ENCODE results near the gene MTR. TPM values are rescaled to one million over a fixed set of nuclear protein-coding genes. Genes with fewer than 3 reads are reported as not detected.

Gene MTR
- total RNA-seq, 1 experiment from 2014 or later: 35.5 TPM

DNA sequence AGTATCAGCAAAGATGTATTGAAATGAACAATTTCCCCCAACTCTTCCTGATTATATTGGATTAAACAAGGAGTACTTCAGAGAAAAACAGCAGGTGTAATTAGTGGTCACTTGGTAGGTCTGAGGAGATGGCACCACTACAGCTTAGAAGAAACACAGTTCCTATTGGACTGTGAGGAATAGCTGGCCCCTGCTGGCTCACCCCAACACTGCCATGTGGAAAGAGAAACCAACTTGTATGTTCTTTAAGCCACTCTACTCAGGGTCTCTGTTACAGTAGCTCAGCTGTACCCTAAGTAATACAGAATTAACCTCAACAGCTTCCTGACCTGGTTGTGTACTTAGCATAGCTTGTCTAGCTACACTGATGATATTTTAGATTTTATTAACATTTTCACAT lies 26.5 kb upstream of the MTR start:
- H4K91ac ChIP-seq (ENCODE audit: insufficient read length, low read depth, low read length): no peak overlapping the region
- no peak overlapping the region for H2BK5ac ChIP-seq (ENCODE audit: insufficient read length, low read length)
- no peak overlapping the region for H4K5ac ChIP-seq (ENCODE audit: insufficient read length, low read depth, low read length)
- no peak overlapping the region for H3K4ac ChIP-seq (ENCODE audit: low read depth, low read length)
- no peak overlapping the region for H2BK120ac ChIP-seq (ENCODE audit: low read depth, low read length, poor library complexity, severe bottlenecking)
- H2BK20ac ChIP-seq (ENCODE audit: low read depth, low read length, poor library complexity, severe bottlenecking): no peak overlapping the region
- Mint-ChIP-seq H3K27ac (no peak overlapping the region), H3K27me3 (ENCODE audit: low read depth) (peaks cover 2% of the 10 kb centered on the region; the same call in 1 of the 2 replicates), H3K4me1 (no peaks in the 10 kb centered on the region), H3K9me3 (no peaks in the 10 kb centered on the region), H3K36me3 (ENCODE audit: insufficient read depth in 1 of 3, low read depth in 3 of 3) (no peaks in the 10 kb centered on the region; a peak in 1 of 7 replicates), H3K4me3 (no peak overlapping the region)
- TF ChIP-seq, protein P1, sequence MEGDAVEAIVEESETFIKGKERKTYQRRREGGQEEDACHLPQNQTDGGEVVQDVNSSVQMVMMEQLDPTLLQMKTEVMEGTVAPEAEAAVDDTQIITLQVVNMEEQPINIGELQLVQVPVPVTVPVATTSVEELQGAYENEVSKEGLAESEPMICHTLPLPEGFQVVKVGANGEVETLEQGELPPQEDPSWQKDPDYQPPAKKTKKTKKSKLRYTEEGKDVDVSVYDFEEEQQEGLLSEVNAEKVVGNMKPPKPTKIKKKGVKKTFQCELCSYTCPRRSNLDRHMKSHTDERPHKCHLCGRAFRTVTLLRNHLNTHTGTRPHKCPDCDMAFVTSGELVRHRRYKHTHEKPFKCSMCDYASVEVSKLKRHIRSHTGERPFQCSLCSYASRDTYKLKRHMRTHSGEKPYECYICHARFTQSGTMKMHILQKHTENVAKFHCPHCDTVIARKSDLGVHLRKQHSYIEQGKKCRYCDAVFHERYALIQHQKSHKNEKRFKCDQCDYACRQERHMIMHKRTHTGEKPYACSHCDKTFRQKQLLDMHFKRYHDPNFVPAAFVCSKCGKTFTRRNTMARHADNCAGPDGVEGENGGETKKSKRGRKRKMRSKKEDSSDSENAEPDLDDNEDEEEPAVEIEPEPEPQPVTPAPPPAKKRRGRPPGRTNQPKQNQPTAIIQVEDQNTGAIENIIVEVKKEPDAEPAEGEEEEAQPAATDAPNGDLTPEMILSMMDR (conservative IDR thresholded peaks at IDR 0.05): no peak
- H2AFZ ChIP-seq (ENCODE audit: low read length): no peak overlapping the region
- H4K8ac ChIP-seq (replicated peaks; ENCODE audit: insufficient read length, low read depth, low read length): no peak overlapping the region
- H2BK15ac ChIP-seq (ENCODE audit: low read depth, low read length): no peak overlapping the region
- H3T11ph ChIP-seq (ENCODE audit: low read length): no peak overlapping the region
- DNase-seq: no peak
- no peaks in the 10 kb centered on the region for H3K23me2 ChIP-seq (ENCODE audit: insufficient read length, low read depth, low read length, poor library complexity, severe bottlenecking)
- H3K79me2 ChIP-seq (ENCODE audit: insufficient read depth, low read length): no peaks in the 10 kb centered on the region
- no peak overlapping the region for H3K9ac ChIP-seq (ENCODE audit: extremely low read depth, insufficient read length, low read length)
- H3K23ac ChIP-seq (ENCODE audit: insufficient read length, low read depth, low read length): no peak overlapping the region
- no peak overlapping the region for H3K56ac ChIP-seq (ENCODE audit: insufficient read length, low read depth, low read length)
- H3K27ac ChIP-seq (ENCODE audit: insufficient read length, low read depth, low read length): no peak overlapping the region
- no peak overlapping the region for H3K4me2 ChIP-seq (ENCODE audit: insufficient read depth, insufficient read length, low read length)
- no peak overlapping the region for H2BK12ac ChIP-seq (ENCODE audit: insufficient read length, low read depth, low read length)
- no peaks in the 10 kb centered on the region for H3K27me3 ChIP-seq (ENCODE audit: insufficient read depth, low read length)
- H3K79me1 ChIP-seq (ENCODE audit: insufficient read depth, low read depth, low read length, poor library complexity, severe bottlenecking): no peaks in the 10 kb centered on the region
- no peak overlapping the region for H3K14ac ChIP-seq (ENCODE audit: insufficient read depth, low read length)
- no peaks in the 10 kb centered on the region for H4K20me1 ChIP-seq (ENCODE audit: control insufficient read depth, insufficient read depth, insufficient read length)
- no peaks in the 10 kb centered on the region for H3K4me1 ChIP-seq (ENCODE audit: insufficient read depth, low read length)
- no peak overlapping the region for H2AK5ac ChIP-seq (ENCODE audit: insufficient read length, low read length)
- no peaks in the 10 kb centered on the region for H3K9me3 ChIP-seq (ENCODE audit: control insufficient read depth, low read depth, low read length)
- no peak overlapping the region for H3K18ac ChIP-seq (ENCODE audit: insufficient read length, low read depth, low read length)
